Mesendoderm (in vitro differentiated cells): ENCODE data around the gene AHR.

ENCODE experiments used
- DNase-seq: peaks from one replicate; pipeline ENCODE4 v3.0.0; 2013
- H2AK5ac ChIP-seq: 2 replicates; pipeline ENCODE4 v1.6.1; 2013; ENCODE audit warnings: low read length, inconsistent platforms
- H2BK120ac ChIP-seq: 2 replicates; pipeline ENCODE4 v1.6.1; 2013; ENCODE audit warnings: low read depth, mild to moderate bottlenecking, low read length, moderate library complexity, mixed read lengths
- H2BK15ac ChIP-seq: replicated peaks from 2 replicates; pipeline ENCODE4 v1.6.1; 2013; ENCODE audit warnings: low read depth, mild to moderate bottlenecking, moderate library complexity
- H2BK5ac ChIP-seq: 2 replicates; pipeline ENCODE4 v1.6.1; 2013; ENCODE audit warnings: low read length, inconsistent platforms
- H3K18ac ChIP-seq: 2 replicates; pipeline ENCODE4 v1.6.1; 2013; ENCODE audit warnings: mild to moderate bottlenecking, low read length, mixed read lengths
- H3K23ac ChIP-seq: one replicate; pipeline ENCODE4 v1.6.1; 2013; ENCODE audit warnings: low read length
- H3K27ac ChIP-seq: 2 replicates; pipeline ENCODE4 v1.5.1; 2013; ENCODE audit warnings: low read depth, mild to moderate bottlenecking, inconsistent platforms, low read length, moderate library complexity
- H3K27me3 ChIP-seq: 2 replicates; pipeline ENCODE4 v1.6.1; 2013; ENCODE audit warnings: low read length, control low read depth, mild to moderate bottlenecking, inconsistent platforms; ENCODE audit not compliant: insufficient read depth, poor library complexity
- H3K36me3 ChIP-seq: 2 replicates; pipeline ENCODE4 v1.6.1; 2013; ENCODE audit warnings: low read length, inconsistent platforms; ENCODE audit not compliant: control insufficient read depth, insufficient read depth
- H3K4ac ChIP-seq: one replicate; pipeline ENCODE4 v1.6.1; 2013; ENCODE audit warnings: low read depth, mild to moderate bottlenecking, low read length, moderate library complexity
- H3K4me1 ChIP-seq: 2 replicates; pipeline ENCODE4 v1.6.1; 2013; ENCODE audit warnings: low read depth, low read length, inconsistent platforms; ENCODE audit not compliant: control insufficient read depth
- H3K4me2 ChIP-seq: 2 replicates; pipeline ENCODE4 v1.6.1; 2013; ENCODE audit warnings: low read length
- H3K4me3 ChIP-seq: 2 replicates; pipeline ENCODE4 v1.5.1; 2013; ENCODE audit warnings: mild to moderate bottlenecking, low read length
- H3K56ac ChIP-seq: one replicate; pipeline ENCODE4 v1.6.1; 2013; ENCODE audit warnings: low read length
- H3K79me1 ChIP-seq: 2 replicates; pipeline ENCODE4 v1.6.1; 2013; ENCODE audit warnings: low read length, inconsistent platforms
- H3K79me2 ChIP-seq: 2 replicates; pipeline ENCODE4 v1.6.1; 2013; ENCODE audit warnings: mild to moderate bottlenecking, low read length; ENCODE audit not compliant: control insufficient read depth, insufficient read depth
- H3K9ac ChIP-seq: 2 replicates; pipeline ENCODE4 v1.6.1; 2013; ENCODE audit warnings: low read length, inconsistent platforms
- H4K5ac ChIP-seq: one replicate; pipeline ENCODE4 v1.6.1; 2013; ENCODE audit warnings: low read length
- H4K8ac ChIP-seq: one replicate; pipeline ENCODE4 v1.6.1; 2013; ENCODE audit warnings: low read depth, mild to moderate bottlenecking, control low read depth, low read length, moderate library complexity
- WGBS: extraction: QIAGEN DNeasy Blood & Tissue Kit; methylation state at CpG from one replicate; pipeline ENCODE4 v1.1.7; 2013; ENCODE audit warnings: low lambda C conversion rate, missing lambda C conversion rate; ENCODE audit not compliant: insufficient coverage; ENCODE audit errors: extremely low coverage; 5-methylcytosine and 5-hydroxymethylcytosine counted together

The AHR gene

GRCh38 chr7:17307000-17307399, 8.5 kb downstream of the AHR start:
- no peak overlapping the region for H4K8ac ChIP-seq
- WGBS, result no CpG with 5 or more reads among the region's 1 CpG
- H3K4me2 ChIP-seq, result no peak overlapping the region
- H3K18ac ChIP-seq, result no peak overlapping the region
- no peak overlapping the region for H4K5ac ChIP-seq
- H3K79me2 ChIP-seq, result peaks cover 4% of the 10 kb centered on the region
- H3K23ac ChIP-seq, result no peak overlapping the region
- no peak overlapping the region for H3K4ac ChIP-seq
- no peaks in the 10 kb centered on the region for H3K79me1 ChIP-seq
- no peak overlapping the region for H3K56ac ChIP-seq
- H2BK5ac ChIP-seq, result no peak overlapping the region
- DNase-seq, result no peak
- H3K4me3 ChIP-seq, result no peak overlapping the region
- H3K27me3 ChIP-seq, result no peaks in the 10 kb centered on the region
- no peak overlapping the region for H3K27ac ChIP-seq
- H3K4me1 ChIP-seq, result no peaks in the 10 kb centered on the region
- no peak overlapping the region for H2BK15ac ChIP-seq
- no peak overlapping the region for H3K9ac ChIP-seq
- no peak overlapping the region for H2BK120ac ChIP-seq
- no peak overlapping the region for H2AK5ac ChIP-seq
- H3K36me3 ChIP-seq, result no peaks in the 10 kb centered on the region

GRCh38 chr7:17307558-17307957, 9.1 kb downstream of the AHR start:
- Histone ChIP-seq H3K18ac (no peak overlapping the region), H2BK5ac (no peak overlapping the region), H3K79me2 (peaks cover 4% of the 10 kb centered on the region), H3K79me1 (no peaks in the 10 kb centered on the region), H3K9ac (no peak overlapping the region), H2BK120ac (no peak overlapping the region), H3K23ac (no peak overlapping the region), H4K5ac (no peak overlapping the region), H2BK15ac (no peak overlapping the region), H3K4me2 (no peak overlapping the region), H4K8ac (no peak overlapping the region), H2AK5ac (no peak overlapping the region), H3K4ac (no peak overlapping the region), H3K56ac (no peak overlapping the region), H3K4me1 (no peaks in the 10 kb centered on the region), H3K36me3 (no peaks in the 10 kb centered on the region), H3K27ac (no peak overlapping the region), H3K27me3 (no peaks in the 10 kb centered on the region), H3K4me3 (no peak overlapping the region)
- no peak for DNase-seq
- WGBS, result no CpG with 5 or more reads among the region's 5 CpGs

- Histone ChIP-seq H3K23ac (no peak overlapping the region), H3K27me3 (no peaks in the 10 kb centered on the region), H3K4me1 (peaks cover 2% of the 10 kb centered on the region), H3K79me2 (peaks cover 4% of the 10 kb centered on the region), H2AK5ac (no peak overlapping the region), H3K18ac (no peak overlapping the region), H4K5ac (no peak overlapping the region), H2BK15ac (no peak overlapping the region), H3K4me3 (no peak overlapping the region), H3K36me3 (no peaks in the 10 kb centered on the region), H3K79me1 (no peaks in the 10 kb centered on the region), H3K4ac (no peak overlapping the region), H3K27ac (no peak overlapping the region), H3K9ac (no peak overlapping the region), H2BK5ac (no peak overlapping the region), H4K8ac (no peak overlapping the region), H2BK120ac (no peak overlapping the region), H3K56ac (no peak overlapping the region), H3K4me2 (no peak overlapping the region)
- no peak for DNase-seq
- no CpG with 5 or more reads among the region's 2 CpGs for WGBS
Measured at GRCh38 chr7:17307969-17308648, 9.7 kb downstream of the AHR start.

DNA sequence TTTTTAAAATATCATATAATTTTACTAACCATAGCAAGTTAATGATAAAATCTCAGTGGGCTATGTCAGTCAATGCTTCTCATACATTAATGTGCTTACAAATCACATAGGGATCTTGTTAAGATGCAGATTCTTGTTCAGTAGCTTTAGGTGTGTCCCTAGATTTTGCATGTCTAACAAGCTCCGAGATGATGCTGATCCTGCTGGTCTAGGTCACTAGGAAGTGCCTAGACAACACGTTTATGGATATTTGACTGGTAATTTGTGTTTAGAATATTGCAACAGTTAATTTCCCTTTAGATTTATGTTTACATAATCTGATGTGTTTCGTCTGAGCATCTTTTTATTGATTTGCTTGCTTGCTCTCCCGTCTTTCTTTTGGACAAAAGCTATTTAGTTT, 12.7 kb downstream of the AHR start:
- peaks cover 3% of the 10 kb centered on the region for H3K4me1 ChIP-seq
- WGBS, result no CpG with 5 or more reads among the region's 4 CpGs
- H3K4me3 ChIP-seq, result no peak overlapping the region
- DNase-seq, result no peak
- H3K27ac ChIP-seq, result no peak overlapping the region
- no peak overlapping the region for H3K56ac ChIP-seq
- H3K18ac ChIP-seq, result no peak overlapping the region
- H3K27me3 ChIP-seq, result no peaks in the 10 kb centered on the region
- H3K23ac ChIP-seq, result no peak overlapping the region
- H2BK5ac ChIP-seq, result no peak overlapping the region
- H2BK15ac ChIP-seq, result no peak overlapping the region
- no peak overlapping the region for H3K9ac ChIP-seq
- no peaks in the 10 kb centered on the region for H3K36me3 ChIP-seq
- no peak overlapping the region for H4K8ac ChIP-seq
- no peak overlapping the region for H4K5ac ChIP-seq
- no peaks in the 10 kb centered on the region for H3K79me2 ChIP-seq
- H3K4me2 ChIP-seq, result no peak overlapping the region
- no peak overlapping the region for H2BK120ac ChIP-seq
- no peak overlapping the region for H3K4ac ChIP-seq
- H2AK5ac ChIP-seq, result no peak overlapping the region
- no peaks in the 10 kb centered on the region for H3K79me1 ChIP-seq

DNA sequence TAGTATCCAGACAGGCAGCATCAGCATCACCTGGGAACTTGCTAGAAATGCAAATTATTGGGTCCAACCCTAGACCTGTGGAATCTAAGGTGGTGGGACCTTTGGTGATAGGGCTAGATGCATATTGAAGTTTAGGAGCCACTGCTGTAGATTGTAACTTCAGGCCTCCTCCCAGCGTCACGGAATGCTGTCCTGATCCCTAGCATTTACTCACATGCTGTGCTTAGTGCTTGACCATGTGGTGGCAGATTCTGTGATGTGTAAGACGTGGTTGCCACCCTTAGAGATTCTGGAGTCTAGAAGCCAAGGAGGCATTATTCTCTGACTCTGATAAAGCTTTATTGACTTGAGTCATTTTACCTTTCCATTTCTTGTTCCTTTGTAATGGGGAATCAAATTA, 13.5 kb downstream of the AHR start:
- no peak overlapping the region for H3K27ac ChIP-seq

DNA sequence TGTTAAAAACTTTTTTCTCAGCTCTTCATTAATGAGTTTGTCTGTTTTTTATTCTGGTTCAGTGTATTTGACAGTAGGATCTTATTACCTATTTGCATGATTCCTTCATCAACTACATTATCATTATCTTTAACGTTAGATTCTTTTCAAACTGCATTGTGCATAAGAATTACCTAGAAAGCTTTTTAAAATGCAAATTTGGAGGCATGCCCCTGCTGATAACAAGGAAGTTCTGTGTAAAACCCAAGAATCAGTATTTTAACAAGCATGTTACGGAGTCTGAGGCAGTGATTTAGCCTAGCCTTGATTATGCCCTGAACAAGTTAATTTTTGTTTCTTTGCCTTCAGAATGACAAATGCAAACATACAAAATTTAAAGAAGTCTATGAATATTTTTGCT, 14.2 kb downstream of the AHR start:
- Histone ChIP-seq H2BK5ac (no peak overlapping the region), H3K4me1 (peaks cover 3% of the 10 kb centered on the region), H2BK15ac (no peak overlapping the region), H3K4me3 (no peak overlapping the region), H3K79me1 (no peaks in the 10 kb centered on the region), H3K27me3 (no peaks in the 10 kb centered on the region), H3K36me3 (no peaks in the 10 kb centered on the region), H3K4me2 (no peak overlapping the region), H3K79me2 (no peaks in the 10 kb centered on the region), H4K8ac (no peak overlapping the region), H4K5ac (no peak overlapping the region), H3K23ac (no peak overlapping the region), H3K27ac (no peak overlapping the region), H3K18ac (no peak overlapping the region), H2BK120ac (no peak overlapping the region), H3K56ac (no peak overlapping the region), H3K4ac (no peak overlapping the region), H3K9ac (no peak overlapping the region), H2AK5ac (no peak overlapping the region)
- DNase-seq, result no peak
- WGBS, result no CpG with 5 or more reads among the region's 2 CpGs

More for the DNA sequence above, 13.5 kb downstream of the AHR start:
- WGBS, result no CpG with 5 or more reads among the region's 3 CpGs
- H3K4me3 ChIP-seq, result no peak overlapping the region
- no peak overlapping the region for H3K4me2 ChIP-seq
- H3K27me3 ChIP-seq, result no peaks in the 10 kb centered on the region
- no peak overlapping the region for H3K23ac ChIP-seq
- no peak overlapping the region for H4K5ac ChIP-seq
- no peak overlapping the region for H2AK5ac ChIP-seq
- no peak overlapping the region for H4K8ac ChIP-seq
- H2BK120ac ChIP-seq, result no peak overlapping the region
- peak; percentile 86 for DNase-seq
- no peak overlapping the region for H3K4ac ChIP-seq
- no peak overlapping the region for H3K56ac ChIP-seq
- peaks cover 3% of the 10 kb centered on the region for H3K4me1 ChIP-seq
- no peaks in the 10 kb centered on the region for H3K79me1 ChIP-seq
- no peak overlapping the region for H3K9ac ChIP-seq
- H3K79me2 ChIP-seq, result no peaks in the 10 kb centered on the region
- H2BK5ac ChIP-seq, result no peak overlapping the region
- no peak overlapping the region for H2BK15ac ChIP-seq
- no peak overlapping the region for H3K18ac ChIP-seq
- no peaks in the 10 kb centered on the region for H3K36me3 ChIP-seq
